Panc1 (cell line): ENCODE data around the gene ATXN1. TPM values are rescaled to one million over a fixed set of nuclear protein-coding genes. Genes with fewer than 3 reads are reported as not detected.

Experiments used
- ATAC-seq: fragments of 200-7000 bp; cut with Tn5 transposase; 2 replicates; pipeline ENCODE4 v1.9.1; 2020; ENCODE audit warnings: mild to moderate bottlenecking, moderate library complexity
- BruUV-seq: library from RNA; stranded (reverse); fragments of 400-500 nt; replicated peaks from 2 replicates; lab custom pipeline; 2021; lab: Mats Ljungman, UMichigan
- CTCF ChIA-PET: fragments of 300-600 bp; sonication (Branson Sonifier 250); formaldehyde crosslinking; loops from one replicate; lab custom pipeline; 2022; ENCODE audit warnings: antibody characterized with exemption; lab: Charles Lee
- POLR2A ChIA-PET: fragments of 300-600 bp; sonication (Branson Sonifier 250); formaldehyde crosslinking; loops from one replicate; lab custom pipeline; 2022; ENCODE audit warnings: antibody characterized with exemption; lab: Charles Lee
- DNase-seq: peaks from one replicate; pipeline ENCODE4 v3.0.0-alpha.2; 2010; ENCODE audit warnings: low read depth, low spot score
- H3K27ac ChIP-seq: 2 replicates; pipeline ENCODE4 v1.5.1; 2011; ENCODE audit warnings: mild to moderate bottlenecking, low read length, inconsistent platforms
- H3K27me3 ChIP-seq: fragments of 200-500 bp; sonication (Bioruptor generic); 2 replicates; pipeline ENCODE4 v1.6.0; 2014; ENCODE audit warnings: low read length, inconsistent platforms; ENCODE audit not compliant: control insufficient read depth, insufficient read depth
- H3K36me3 ChIP-seq: fragments of 200-500 bp; sonication (Bioruptor generic); 2 replicates; pipeline ENCODE4 v1.5.1; 2014; ENCODE audit warnings: inconsistent platforms, mild to moderate bottlenecking, low read length, moderate library complexity; ENCODE audit not compliant: control insufficient read depth, insufficient read depth
- H3K4me1 ChIP-seq: 2 replicates; pipeline ENCODE4 v1.5.1; 2011; ENCODE audit warnings: inconsistent platforms, mild to moderate bottlenecking, low read length, moderate library complexity; ENCODE audit not compliant: control insufficient read depth, insufficient read depth
- H3K4me3 ChIP-seq, 2 experiments: 2 replicates each; pipeline ENCODE4 v1.5.1; 2011 to 2012; ENCODE audit warnings: low read depth in 2 of 2, low read length in 2 of 2, mild to moderate bottlenecking in 2 of 2, inconsistent platforms in 1 of 2, moderate library complexity in 1 of 2
- H3K9me3 ChIP-seq: fragments of 200-500 bp; sonication (Bioruptor generic); 2 replicates; pipeline ENCODE4 v1.5.1; 2014; ENCODE audit warnings: low read depth, mild to moderate bottlenecking, inconsistent platforms, low read length, moderate library complexity; ENCODE audit not compliant: control insufficient read depth, insufficient read depth
- CTCF ChIP-seq: fragments of 450-650 bp; IDR thresholded peaks from 2 replicates; pipeline ENCODE4 v1.5.1; 2017; ENCODE audit warnings: mild to moderate bottlenecking
- POLR2AphosphoS5 ChIP-seq: IDR thresholded peaks from 2 replicates; pipeline ENCODE4 v1.6.1; 2012; ENCODE audit warnings: mild to moderate bottlenecking, low read depth, low read length, moderate library complexity
- REST ChIP-seq, 2 experiments: IDR thresholded peaks; 2 replicates each; pipeline ENCODE4 v1.6.1; 2011 to 2012; ENCODE audit warnings: low read depth in 2 of 2, control low read depth in 1 of 2, low read length in 1 of 2, mild to moderate bottlenecking in 1 of 2, moderate library complexity in 1 of 2; ENCODE audit not compliant: insufficient read depth in 1 of 2
- SIN3A ChIP-seq: IDR thresholded peaks from 2 replicates; pipeline ENCODE4 v1.6.1; 2012; ENCODE audit warnings: low read depth, mild to moderate bottlenecking, low read length, moderate library complexity, borderline replicate concordance; ENCODE audit not compliant: insufficient read depth
- TCF7L2 ChIP-seq: IDR thresholded peaks from 2 replicates; pipeline ENCODE4 v1.6.1; 2011; ENCODE audit warnings: mild to moderate bottlenecking, low read depth, low read length, inconsistent platforms
- in situ Hi-C: cut with HindIII; loops from 2 replicates; pipeline ENCODE4 v1.10.0; 2016; ENCODE audit warnings: low sequenced_read_pairs, low pct_unique_long_range_greater_than_20kb
- intact Hi-C: fragments of 100-400 bp; cut with micrococcal nuclease; formaldehyde crosslinking; loops from one replicate; pipeline ENCODE4 v1.10.0; 2022; ENCODE audit not compliant: unreplicated experiment
- total RNA-seq: library from RNA; stranded (reverse); gene quantifications from one replicate; pipeline ENCODE4 v1.2.1, GENCODE V29; 2021; ENCODE audit not compliant: unreplicated experiment

Gene ATXN1
- total RNA-seq, 1 experiment from 2014 or later, result 67.1 TPM

- intact Hi-C loops, result loop anchor here (5.0 kb wide), 1 partner anchor 33 kb away; the partner anchor contains the start of gene ATXN1
- peaks cover 87% of the 10 kb centered on the region for H3K4me1 ChIP-seq
- no peak; the same call in 1 of the 2 replicates for TF ChIP-seq POLR2AphosphoS5
- peak; percentile 96 for TF ChIP-seq TCF7L2
- no peak for TF ChIP-seq REST (IDR thresholded peaks at IDR 0.05; ENCODE audit: insufficient read depth in 1 of 2, low read depth in 2 of 2, low read length in 1 of 2)
- no peak for TF ChIP-seq CTCF
- no peak for TF ChIP-seq SIN3A
- H3K9me3 ChIP-seq, result no peaks in the 10 kb centered on the region
- in situ Hi-C loops, result no loop called here
- DNase-seq (peak; percentile 58), ATAC-seq (peak; percentile 52)
- CTCF ChIA-PET, result interaction anchor here (0.9 kb wide), 1 partner anchor 25 kb away, joined by 3 read pairs; no protein-coding TSS in a partner anchor
- POLR2A ChIA-PET, result no interaction called here
- BruUV-seq, result TSS peak; percentile 4
- peak overlapping the region; percentile 99 for H3K27ac ChIP-seq
- peak overlapping the region in 1 of 2 experiments; percentile 24; a peak in 2 of 4 replicates for H3K4me3 ChIP-seq
- H3K36me3 ChIP-seq, result no peaks in the 10 kb centered on the region
- no peaks in the 10 kb centered on the region for H3K27me3 ChIP-seq
These were observed 32.0 kb downstream of the ATXN1 start for GRCh38 chr6:16729183-16729691.

- TF ChIP-seq TCF7L2 (no peak), CTCF (no peak), POLR2AphosphoS5 (no peak), REST (IDR thresholded peaks at IDR 0.05; ENCODE audit: insufficient read depth in 1 of 2, low read depth in 2 of 2, low read length in 1 of 2) (no peak), SIN3A (no peak)
- intact Hi-C loops (loop anchor here (5.0 kb wide), 1 partner anchor 34 kb away; the partner anchor contains the start of gene ATXN1), in situ Hi-C loops (no loop called here)
- POLR2A ChIA-PET, result no interaction called here
- ATAC-seq (peak; percentile 13; the same call in 1 of the 2 replicates), DNase-seq (no peak)
- Histone ChIP-seq H3K4me3 (peak overlapping the region in 1 of 2 experiments; percentile 24; a peak in 2 of 4 replicates), H3K36me3 (no peaks in the 10 kb centered on the region), H3K27ac (peak overlapping the region; percentile 99), H3K27me3 (no peaks in the 10 kb centered on the region), H3K9me3 (no peaks in the 10 kb centered on the region), H3K4me1 (peaks cover 93% of the 10 kb centered on the region)
- no TSS peak for BruUV-seq
- CTCF ChIA-PET, result interaction anchor here (0.5 to 0.9 kb wide), 2 partner anchors 26 to 891 kb away, joined by 3 to 7 read pairs; no protein-coding TSS in a partner anchor
These were observed 32.6 kb downstream of the ATXN1 start for GRCh38 chr6:16728513-16729182.
